ENCODE results near the gene VPS37B. TPM values are rescaled to one million over a fixed set of nuclear protein-coding genes. Genes with fewer than 3 reads are reported as not detected.

The VPS37B gene
- total and polyA plus RNA-seq, 2 of the 8 experiments (the other 6 are each of a cell fraction or from before 2014, with no cell fraction given): 11.9 to 15.7 TPM

GRCh38 chr12:122864894-122865253, 31.1 kb downstream of the VPS37B start (continued):
- no peak for TF ChIP-seq SAP30 (IDR thresholded peaks at IDR 0.05; ENCODE audit: insufficient read depth, insufficient replicate concordance, low read length)

Data from H1 (cell line).